Measurements from ENCODE around the gene CETP. TPM values are rescaled to one million over a fixed set of nuclear protein-coding genes. Genes with fewer than 3 reads are reported as not detected.

Gene CETP, protein sequence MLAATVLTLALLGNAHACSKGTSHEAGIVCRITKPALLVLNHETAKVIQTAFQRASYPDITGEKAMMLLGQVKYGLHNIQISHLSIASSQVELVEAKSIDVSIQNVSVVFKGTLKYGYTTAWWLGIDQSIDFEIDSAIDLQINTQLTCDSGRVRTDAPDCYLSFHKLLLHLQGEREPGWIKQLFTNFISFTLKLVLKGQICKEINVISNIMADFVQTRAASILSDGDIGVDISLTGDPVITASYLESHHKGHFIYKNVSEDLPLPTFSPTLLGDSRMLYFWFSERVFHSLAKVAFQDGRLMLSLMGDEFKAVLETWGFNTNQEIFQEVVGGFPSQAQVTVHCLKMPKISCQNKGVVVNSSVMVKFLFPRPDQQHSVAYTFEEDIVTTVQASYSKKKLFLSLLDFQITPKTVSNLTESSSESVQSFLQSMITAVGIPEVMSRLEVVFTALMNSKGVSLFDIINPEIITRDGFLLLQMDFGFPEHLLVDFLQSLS
- total RNA-seq: under 1 TPM in 3 of 7 donors, not detected in 4; 0.15 to 0.23 (median 0.20) TPM
- 1 to 10 TPM in 1 of 2 donors, under 1 TPM in 1; 0.13 to 1.3 TPM for polyA plus RNA-seq
- long read RNA-seq, donor 1: 0 reads
- long read RNA-seq, donor 2: 0 reads
- long read RNA-seq, donor 3, partial matches to known transcripts: 0 of 1 reads
- long read RNA-seq, donor 3, other reads (novel, unspliced or antisense): 0 of 1 reads

GRCh38 chr16:56961851-56962281, at the start of gene CETP:
Gene CETP (plus strand): TSS chr16:56961950. CDS start chr16:56961980, 30 bp downstream.
- intact Hi-C loops (cut with DNase I): no loop called here
- DNase-seq: peak in 1 of 5 donors; percentile 49
- TF ChIP-seq POLR2A (IDR thresholded peaks at IDR 0.05) (no peak), EP300 (IDR thresholded peaks at IDR 0.05) (no peak), CTCF (IDR thresholded peaks at IDR 0.05) (no peak)
- Histone ChIP-seq H3K4me3 (no peak within 1 kb of the TSS), H3K4me1 (ENCODE audit: insufficient read depth) (peaks cover 14% of the 10 kb centered on the region), H3K27me3 (no peaks in the 10 kb centered on the region), H3K27ac (peak within 1 kb of the TSS in 1 of 2 donors; percentile 49), H3K36me3 (no peaks in the 10 kb centered on the region), H3K9me3 (no peaks in the 10 kb centered on the region)
- 64 to 80% (median 71%) methylated on average over 8 to 12 of the region's 12 CpGs for WGBS, 3 donors

- no peak overlapping the region for H3K4me3 ChIP-seq
- peaks cover 35% of the 10 kb centered on the region for H3K4me1 ChIP-seq (ENCODE audit: insufficient read depth)
- no peak for TF ChIP-seq POLR2A (IDR thresholded peaks at IDR 0.05)
- TF ChIP-seq CTCF (IDR thresholded peaks at IDR 0.05): no peak
- TF ChIP-seq EP300 (IDR thresholded peaks at IDR 0.05): no peak
- DNase-seq: peak in 4 of 5 donors; percentile 35 to 75 (median 52)
- H3K27ac ChIP-seq: peak overlapping the region in 1 of 2 donors; percentile 2
- 24 to 33% (median 29%) methylated on average over 18 of the region's 18 CpGs for WGBS, 3 donors
- H3K9me3 ChIP-seq: no peaks in the 10 kb centered on the region
- H3K36me3 ChIP-seq: no peaks in the 10 kb centered on the region
- H3K27me3 ChIP-seq: no peaks in the 10 kb centered on the region
- intact Hi-C loops (cut with DNase I): loop anchor here in 1 of 4 donors (2.0 kb wide), 1 partner anchor 20 kb away; the partner anchor contains the start of gene HERPUD1
These were observed 48.7 kb upstream of the CETP start for GRCh38 chr16:56912746-56913708.

GRCh38 chr16:56914896-56915295, 46.9 kb upstream of the CETP start:
- no peaks in the 10 kb centered on the region for H3K27me3 ChIP-seq
- intact Hi-C loops (cut with DNase I): no loop called here
- H3K27ac ChIP-seq: peak overlapping the region; percentile 31 to 60
- TF ChIP-seq CTCF (IDR thresholded peaks at IDR 0.05) (no peak), EP300 (IDR thresholded peaks at IDR 0.05) (no peak), POLR2A (IDR thresholded peaks at IDR 0.05) (no peak)
- no peak for DNase-seq
- no peaks in the 10 kb centered on the region for H3K9me3 ChIP-seq
- no peaks in the 10 kb centered on the region for H3K36me3 ChIP-seq
- no peak overlapping the region for H3K4me3 ChIP-seq
- 79 to 94% (median 91%) methylated on average over 7 of the region's 7 CpGs for WGBS, 3 donors
- peaks cover 35% of the 10 kb centered on the region for H3K4me1 ChIP-seq (ENCODE audit: insufficient read depth)
